ENCODE results near the gene AMIGO2. TPM values are rescaled to one million over a fixed set of nuclear protein-coding genes. Genes with fewer than 3 reads are reported as not detected.

Gene AMIGO2
- polyA plus RNA-seq, 12 donors: 1.4 to 4.2 (median 1.9) TPM; not detected in 1

DNA sequence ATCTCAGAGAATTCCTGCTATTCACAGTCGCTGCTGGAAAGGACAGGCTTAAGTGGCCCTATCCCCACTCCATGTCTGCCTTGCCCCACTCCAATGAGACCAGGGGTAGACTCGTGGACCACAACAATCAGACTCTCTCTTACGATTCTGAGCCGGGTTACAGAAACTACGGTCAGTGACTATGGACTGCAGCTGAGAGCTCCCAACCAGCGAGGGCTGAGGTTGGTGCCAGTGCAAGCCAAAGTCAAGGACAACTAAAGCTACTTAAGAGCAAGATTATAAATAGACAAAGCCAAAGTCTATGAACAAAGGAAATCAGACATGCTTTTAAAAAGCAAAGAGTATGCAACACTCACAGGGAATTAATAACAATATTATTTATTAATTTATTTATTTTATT lies 18.3 kb upstream of the AMIGO2 start:
- DNase-seq: no peak

DNA sequence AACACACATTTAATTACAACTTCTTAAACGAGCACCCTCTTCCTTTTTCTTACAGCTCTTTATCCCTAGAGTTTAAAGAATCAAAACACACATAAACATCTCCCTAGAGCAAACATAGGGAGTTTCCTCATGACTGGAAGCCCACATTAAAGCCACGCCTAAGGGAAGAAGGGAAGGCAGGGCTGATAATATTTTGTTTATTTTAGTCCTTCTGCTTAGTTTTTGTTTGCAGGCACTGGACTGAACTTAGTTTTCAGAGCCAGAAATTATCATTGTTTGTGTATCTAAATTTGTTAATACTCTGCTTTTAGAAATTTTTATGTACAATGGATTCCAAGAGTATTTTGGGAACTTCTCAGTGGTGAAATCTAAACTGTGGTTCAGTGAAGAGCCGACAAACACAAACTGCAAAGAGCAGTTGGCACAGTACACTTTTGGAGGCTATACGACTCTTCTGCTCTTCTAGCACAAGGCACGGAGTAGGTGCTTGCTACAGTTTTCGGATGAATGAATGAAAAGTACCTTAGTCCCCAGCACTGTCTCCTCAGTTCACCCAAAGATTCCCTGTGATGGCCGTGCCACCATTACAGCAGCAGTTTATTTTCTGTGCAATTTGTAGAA lies 17.6 kb upstream of the AMIGO2 start:
- no peak for DNase-seq

DNA sequence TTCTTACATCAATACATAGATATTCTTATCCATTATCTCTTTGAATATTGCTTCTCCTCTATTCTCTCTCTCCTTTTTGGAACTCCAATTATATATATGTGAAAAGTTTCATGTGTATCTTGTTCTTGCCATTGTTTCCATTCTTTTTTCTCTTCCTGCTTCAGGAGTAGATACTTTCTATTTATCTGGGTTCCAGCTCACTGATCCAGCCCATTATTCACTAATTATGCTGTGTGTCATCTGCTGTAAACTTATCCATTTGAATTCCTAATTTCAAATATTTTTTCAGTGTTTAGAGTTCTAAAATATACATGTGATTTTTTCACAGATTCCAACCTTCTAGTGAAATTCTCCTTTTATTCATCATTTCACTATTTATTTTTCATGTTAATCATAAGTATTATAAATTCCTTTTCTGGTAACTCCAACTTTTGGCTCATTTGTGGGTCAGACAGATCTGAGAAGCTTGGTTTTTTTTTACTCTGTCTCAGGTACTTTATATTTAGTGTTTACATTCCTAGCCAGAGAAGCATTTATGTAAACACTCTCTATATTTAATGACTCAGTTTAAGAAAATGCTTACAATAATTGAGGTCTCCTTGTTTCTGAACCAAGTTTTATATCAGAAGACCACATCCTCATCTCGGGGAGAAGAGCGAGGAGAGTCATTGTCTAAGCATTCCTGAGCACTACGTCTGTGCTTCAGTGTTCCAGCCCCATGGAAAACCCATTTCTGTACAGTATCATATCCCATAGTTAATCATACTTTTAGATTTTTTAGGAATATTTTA lies 15.9 kb upstream of the AMIGO2 start:
- no peak for DNase-seq

DNA sequence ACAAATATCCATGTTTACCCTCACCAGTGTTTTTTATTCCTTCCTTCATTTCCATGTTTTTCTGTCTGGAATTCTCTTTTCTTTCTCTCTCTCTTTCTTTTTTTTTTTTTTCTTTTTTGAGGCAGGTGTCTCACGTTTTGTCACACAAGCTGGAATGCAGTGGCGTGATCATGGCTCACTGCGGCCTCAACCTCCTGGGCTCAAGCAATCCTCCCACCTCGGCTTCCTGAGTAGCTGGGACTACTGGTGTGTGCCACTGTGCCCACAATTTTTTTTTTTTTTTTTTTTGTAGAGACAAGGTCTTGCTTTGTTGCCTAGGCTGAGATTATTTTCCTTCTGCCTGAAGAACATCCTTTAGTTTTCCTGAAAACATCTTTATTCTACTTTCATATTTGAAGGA lies 15.0 kb upstream of the AMIGO2 start:
- DNase-seq: no peak

DNA sequence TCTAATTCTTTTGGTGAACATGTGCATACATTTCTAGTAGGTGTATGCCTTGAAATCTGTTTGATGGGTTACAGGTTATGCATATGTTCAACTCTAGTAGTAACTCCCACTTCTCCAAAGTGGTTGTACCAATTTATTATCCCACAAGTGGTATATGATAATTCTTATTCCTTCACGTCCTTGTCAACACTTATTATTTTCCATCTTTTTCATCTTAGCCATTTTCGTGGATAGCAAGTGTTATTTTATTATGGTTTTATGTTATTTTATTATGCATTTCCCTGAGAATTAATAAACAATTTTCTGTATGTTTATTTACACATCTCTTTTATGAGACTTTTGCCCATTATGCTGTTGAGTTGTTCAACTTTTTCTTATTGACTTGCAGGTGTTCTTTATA lies 11.2 kb upstream of the AMIGO2 start:
- no peak for DNase-seq

DNA sequence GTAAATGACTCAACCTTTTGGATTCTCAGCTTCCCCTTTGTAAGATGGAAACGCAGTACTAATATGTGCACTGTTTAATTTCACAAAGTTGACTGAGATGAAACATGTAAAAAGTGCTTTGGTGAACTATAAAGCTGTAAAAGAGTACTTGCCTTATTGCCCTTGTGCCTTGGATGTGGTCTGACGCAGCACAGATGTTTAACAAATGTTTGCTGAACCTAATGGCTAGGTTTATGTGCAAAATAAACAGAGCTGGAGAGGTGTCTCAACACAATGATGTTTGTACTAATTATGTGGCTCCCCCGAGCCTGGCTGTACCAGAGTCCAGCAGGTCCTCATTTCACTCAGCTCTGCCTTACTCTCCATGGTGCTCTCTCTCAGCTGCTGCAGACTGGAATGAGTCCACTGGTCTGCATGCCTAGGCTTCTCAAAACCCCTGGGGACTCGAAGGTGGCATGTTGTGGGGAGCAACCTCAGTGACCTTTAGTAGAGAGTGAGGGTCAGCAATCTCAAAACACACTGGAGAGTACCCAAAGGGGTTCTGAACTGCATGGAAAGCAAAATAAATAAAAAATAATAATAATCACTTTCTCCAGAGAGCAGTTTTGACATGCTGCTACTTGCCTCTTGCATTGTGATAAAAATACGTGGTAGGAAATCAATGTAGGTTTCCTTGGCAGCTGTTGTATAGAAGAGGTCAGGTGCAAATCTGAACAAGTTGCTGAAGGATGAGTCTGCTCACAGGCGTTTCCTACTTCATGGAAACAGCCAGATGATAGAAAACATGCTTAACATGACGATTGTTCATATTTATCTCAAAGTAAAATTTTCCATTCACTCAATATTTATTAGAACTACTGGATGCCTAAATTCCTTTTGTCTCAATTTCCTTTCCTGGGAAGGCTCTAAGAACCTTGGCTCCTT lies 8.5 kb upstream of the AMIGO2 start:
- DNase-seq: no peak

DNA sequence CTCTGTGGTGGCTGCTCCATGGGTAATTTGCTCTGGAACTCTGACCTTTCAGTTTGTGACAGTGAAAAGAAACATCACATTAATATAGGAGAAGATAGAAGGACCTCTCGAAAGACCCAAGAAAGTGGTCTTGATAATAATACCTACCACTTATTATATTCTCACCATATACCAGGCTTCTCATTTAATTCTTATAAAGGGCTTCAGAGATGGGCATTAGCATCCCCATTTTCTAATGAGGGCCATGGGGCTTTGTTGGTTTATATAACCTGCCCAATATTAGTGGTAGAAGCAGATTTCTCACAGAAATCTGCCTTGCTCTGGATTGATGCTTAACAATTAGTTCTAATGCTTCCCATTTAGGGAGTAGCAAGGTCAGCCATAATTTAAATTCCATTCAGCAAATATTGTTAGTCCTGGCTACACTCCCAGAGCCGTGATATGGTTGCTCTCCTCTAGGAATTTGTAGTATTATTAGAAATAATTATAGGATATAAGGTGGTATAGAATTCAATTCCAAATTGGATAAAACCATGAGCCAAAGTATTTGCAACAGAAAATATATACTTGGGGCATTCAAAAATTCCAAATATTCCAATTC lies 7.4 kb upstream of the AMIGO2 start:
- no peak for DNase-seq

DNA sequence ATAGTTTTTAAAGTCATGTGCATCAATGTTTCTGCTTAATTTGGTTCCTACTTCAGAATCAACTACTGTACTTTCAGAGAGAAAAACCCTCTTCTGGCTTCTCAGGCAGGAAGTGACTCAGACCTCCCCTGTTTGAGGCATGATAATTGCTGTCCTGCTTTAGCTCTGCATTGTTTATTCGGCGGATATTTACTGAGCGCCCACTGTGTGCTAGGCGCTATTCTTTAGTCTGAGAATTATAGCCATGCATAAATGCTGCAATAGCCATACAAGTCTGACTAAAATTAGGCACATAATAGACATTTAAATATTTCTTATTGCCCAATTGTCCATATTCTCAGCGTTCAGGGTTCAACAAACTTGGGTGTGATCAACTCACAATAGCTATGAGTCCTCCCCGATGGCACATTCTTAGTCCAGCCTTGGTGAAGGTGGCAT lies 6.1 kb upstream of the AMIGO2 start:
- DNase-seq: no peak

DNA sequence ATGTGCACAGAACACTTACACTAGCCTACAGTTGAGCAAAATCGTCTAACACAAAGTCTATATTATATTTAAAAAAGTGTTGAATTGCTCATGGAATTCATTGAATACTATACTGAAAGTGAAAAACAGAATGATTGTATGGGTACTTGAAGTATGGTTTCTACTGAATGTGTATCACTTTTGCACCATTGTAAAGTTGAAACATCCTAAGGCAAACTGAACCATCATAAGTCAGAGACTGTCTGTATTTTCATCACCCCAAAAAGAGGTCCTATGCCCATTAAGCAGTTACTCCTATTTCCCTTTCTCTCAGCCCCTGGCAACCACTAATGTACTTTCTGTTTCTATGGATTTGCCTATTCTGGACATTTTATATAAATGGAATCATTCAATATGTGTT lies 4.4 kb upstream of the AMIGO2 start:
- no peak for DNase-seq

DNA sequence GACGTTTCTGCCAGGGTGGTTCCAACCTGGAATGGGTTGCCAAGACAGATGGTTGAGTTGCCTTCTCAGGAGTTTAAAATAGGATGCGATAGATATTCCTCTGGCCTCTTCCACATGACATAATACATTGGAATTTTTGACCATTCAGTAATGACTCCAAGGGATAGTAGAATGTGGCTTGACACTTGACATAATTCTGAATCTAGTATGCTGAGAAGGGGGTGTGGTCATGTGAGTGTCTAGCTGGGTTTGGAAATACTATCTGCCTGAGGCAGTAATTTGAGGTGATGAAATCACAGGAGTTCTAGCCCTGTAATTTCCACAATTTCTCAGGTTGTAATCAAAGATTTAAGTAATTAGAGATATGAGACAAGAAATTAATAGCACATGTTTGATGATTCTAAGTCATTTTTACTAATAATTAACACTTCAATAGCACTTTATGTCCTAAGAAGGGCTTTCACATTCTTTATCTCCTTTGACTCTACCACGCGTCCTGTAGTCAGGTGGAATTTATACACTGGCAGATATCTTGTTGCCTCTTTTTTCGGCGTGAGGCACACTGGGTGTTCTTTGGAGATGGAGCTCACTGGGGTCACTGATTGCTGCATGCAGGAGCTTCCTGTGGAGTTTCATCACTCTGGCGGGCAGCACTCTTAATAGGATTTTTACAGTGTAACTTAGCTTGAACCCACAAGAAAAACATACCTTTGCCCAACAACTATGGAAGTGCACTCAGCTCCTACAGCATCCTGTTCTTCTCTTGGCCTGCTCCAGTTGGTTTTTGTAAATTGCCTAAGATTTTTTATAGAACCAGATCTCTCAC lies 3.2 kb upstream of the AMIGO2 start:
- no peak for DNase-seq

DNA sequence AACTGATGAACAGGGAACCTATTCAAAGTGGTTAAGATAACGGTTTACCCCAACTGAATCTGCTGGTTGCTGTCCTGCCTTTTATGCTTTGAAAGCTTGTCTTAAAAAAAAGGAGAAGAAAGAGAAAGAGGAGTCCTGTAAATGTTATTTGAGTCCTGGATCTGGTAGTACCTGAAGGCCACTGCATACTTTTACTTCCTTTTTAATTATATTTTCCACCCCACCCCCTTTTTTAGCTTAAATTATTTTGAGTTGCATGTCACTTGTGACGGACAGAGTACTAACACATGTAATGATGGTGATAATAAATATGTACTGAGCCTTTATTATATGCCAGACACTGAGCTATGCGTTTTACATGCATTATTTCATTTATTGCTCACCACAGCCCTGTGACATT lies 2.5 kb upstream of the AMIGO2 start:
- DNase-seq: no peak

DNA sequence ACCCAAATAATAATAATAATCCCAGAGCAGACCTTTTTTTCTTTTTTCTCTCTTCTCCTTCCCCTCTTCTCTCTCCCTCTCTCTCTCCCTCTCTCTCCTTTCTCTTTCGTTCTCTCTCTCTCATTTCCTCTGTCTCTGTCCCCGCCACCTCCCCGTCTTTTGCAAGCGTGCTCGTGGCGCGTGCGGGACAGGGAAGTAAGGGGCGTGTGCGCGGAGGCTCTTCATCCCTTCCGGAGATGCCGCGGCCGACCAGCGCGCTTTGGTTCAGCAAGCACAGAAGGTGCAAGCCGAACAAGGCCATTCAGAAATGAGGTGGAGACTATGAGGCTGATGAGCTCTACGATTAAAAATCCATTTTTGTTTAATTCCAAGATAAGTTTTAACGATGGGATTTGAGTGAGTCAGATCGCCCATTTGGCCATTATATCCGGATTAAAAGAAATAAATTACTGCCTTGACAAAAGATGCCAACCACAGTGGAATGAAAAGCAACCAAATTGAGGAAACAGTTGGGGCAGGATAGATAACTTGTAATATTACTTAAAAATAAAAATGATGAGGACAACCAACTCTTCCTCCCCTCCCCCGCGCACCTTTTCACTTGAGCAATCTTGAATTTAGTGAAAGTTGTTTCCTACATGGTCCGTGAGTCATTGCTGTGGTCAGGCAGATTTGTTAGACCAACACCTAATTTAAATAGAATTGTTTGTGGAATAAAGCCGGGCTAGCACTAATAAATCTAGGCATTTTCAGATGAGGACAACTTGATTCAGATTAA lies 1.2 kb upstream of the AMIGO2 start:
- no peak for DNase-seq

DNA sequence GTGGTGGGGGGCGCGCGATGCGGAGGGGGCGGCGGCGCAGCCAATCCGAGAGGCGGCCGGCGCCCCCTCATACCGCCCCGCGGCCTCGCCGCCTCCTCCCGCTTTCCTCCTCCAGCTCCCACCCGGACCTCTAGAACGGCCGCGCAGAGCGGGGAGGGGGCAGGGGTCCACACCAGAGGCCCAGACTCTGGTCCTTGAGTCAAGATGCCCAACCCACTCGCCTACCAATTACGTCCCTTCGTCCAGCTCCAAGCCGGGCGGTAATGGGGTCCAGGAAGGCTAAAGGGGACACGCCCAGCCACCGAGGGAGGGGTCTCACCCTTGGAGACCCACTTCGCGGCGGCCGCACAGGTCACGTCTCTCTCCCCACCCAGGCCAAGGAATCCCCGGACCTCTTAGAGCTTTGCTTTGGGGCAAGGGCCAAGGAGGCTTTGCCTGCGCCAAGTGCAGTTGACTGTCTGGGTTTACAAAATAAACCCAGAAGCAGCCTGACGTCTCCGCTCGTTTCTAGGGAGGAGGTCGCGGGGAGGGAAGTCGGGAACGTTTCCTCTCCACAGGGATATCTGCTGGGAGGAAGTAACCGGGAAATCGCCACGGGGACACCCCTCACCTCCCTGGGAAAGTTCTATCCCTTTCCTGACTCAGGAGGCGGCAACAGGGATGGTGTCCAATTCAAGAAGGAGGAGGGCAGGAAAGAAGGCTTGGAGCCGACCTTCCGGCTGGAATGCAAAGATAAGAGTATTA lies 394 bp upstream of the AMIGO2 start:
- DNase-seq: peak; percentile 47

DNA sequence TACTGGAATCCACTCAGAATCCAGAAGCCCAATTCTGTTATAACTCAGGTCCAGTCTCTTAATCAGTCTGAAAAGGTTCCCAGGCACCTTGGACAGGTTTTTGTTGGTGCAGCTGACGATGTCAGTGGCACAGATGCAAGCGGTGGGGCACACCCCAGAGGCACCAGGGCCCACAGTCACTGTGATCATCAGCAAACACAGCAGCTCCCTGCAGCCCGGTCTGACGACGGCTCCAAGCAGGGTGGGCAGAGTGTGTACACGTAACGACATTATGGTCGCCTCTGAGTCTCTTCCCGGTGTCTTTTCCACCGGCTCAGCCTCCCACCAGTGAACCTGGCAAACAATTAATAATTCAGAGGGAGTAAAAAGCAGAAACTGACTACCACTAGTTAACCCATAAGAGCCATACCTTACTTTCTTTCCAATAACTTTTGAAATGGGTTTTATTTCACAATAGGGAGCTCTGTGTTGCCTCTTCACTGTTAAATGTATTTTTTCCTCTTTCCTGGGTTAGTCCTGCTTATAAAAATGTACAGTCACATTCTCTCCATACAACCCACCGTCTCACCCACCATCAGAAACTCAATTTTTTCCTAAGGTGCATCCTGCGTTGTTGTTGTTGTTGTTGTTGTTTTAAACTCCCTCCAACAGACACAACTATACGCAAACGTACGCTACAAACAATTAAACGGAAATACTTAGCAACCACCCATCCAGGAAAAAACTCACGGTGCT lies 859 bp downstream of the AMIGO2 start:
- DNase-seq: no peak

DNA sequence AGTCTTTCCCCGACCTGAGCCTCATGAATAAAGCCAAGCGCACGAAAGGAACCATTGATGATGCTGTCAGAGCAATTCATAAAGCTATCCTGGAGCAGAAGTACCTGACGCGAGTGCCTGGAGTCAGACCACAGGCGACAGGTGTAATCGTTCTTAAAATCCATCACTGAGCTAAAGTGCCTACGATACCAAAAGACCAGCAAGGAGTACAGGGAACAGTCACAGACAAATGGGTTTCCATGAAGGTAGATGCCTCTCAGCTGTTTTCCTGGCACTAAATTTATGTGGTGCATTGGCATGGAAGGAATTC lies 1.7 kb downstream of the AMIGO2 start:
- no peak for DNase-seq

DNA sequence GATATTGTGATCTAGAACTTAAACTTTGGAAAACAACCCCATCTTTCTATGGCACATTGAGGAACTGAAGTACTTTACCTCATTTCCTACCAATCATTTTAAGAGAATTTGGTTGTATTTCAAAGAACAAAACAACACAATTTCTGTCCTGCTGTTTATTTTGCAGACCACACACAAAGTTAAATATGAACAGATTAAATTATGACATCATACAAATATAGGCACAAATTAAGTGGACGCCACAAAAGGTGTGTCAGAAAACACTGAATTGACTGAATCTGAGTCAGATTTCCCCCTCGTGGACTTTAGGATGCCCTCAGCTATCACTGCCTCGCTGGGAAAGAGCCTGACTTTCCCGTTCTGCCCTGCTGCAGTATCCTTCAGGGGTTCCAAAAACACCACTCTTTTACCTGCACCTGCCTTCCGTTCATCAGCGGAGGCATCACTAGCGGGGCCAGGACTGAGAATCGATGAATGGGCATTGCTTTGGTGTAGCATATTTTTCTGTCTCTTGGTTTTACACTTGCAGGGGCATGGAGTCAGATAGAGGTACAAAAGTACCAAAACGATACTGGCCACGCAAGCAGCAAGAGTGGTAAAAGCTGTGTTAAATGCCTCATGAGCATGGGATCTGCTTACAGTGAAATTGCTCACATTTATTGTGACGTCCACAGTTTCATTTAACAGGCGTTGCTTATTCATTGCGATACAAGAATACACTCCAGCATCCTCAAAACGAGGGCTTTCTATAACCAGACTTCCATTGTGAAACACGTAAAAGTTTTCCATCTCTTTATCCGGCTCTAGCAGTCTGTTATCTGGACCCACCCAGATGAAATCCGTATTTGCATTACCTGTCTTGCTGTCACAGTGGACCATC lies 2.3 kb downstream of the AMIGO2 start:
- no peak for DNase-seq

DNA sequence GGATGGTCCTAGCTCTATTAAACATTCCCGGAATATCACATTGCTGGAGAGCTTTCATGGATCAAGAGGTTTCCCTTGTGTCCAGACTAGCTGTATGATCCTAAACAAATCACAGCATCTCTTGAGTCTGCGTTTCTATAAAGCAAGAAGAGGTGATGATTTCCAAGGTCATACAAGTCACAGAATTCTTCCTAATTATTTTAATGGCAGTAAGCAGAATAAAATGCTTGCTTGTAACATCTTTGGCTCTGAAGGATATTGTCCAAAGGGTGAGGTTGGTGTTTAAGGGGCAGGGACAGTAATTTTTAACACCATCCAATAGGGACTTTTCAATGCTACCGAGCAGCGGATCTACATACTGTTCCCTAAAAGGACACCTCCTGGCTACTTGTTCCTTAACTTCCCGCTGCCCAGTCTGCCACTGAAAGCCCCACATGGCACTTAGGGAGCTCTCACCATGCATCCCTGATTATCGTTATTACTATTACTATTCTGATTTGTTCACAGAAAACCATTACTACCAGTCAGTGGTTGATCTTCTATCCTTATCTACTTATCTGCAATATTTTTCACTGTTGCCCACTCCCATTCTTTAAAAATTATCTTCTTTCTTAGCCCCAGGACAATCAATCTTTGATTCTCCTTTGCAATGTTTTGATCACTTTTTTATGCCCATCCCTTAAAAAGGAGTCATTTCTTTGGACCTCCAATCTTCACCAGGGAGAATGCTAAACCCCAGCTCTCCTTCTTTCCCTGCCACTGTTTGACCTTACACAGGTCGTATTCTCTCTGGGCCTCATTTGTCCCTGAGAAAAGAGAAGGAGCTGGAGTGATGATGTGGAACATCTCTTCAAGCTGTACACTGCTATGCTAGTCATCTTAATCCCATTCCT lies 4.3 kb downstream of the AMIGO2 start:
- DNase-seq: no peak

Data from muscle of arm (tissue), 12 donors.